BLaER1 (cell line): Measurements from ENCODE around the gene CDK4.
"Not testable (repeated sequence)": the region's sequence is repeated elsewhere in the genome, so short reads cannot be mapped to it uniquely, and the experiment has no call there.

Experiments
- H3K27ac ChIP-seq: shearing (Covaris generic); formaldehyde crosslinking; 2 replicates; pipeline ENCODE4 v1.8.1; 2022
- H3K27me3 ChIP-seq: shearing (Covaris generic); formaldehyde crosslinking; 2 replicates; pipeline ENCODE4 v1.8.1; 2022
- H3K36me3 ChIP-seq: shearing (Covaris generic); formaldehyde crosslinking; 2 replicates; pipeline ENCODE4 v1.8.1; 2022
- H3K4me1 ChIP-seq: shearing (Covaris generic); formaldehyde crosslinking; 2 replicates; pipeline ENCODE4 v1.8.1; 2022
- H3K4me2 ChIP-seq: shearing (Covaris generic); formaldehyde crosslinking; 2 replicates; pipeline ENCODE4 v1.8.1; 2022
- H3K4me3 ChIP-seq: shearing (Covaris generic); formaldehyde crosslinking; 2 replicates; pipeline ENCODE4 v1.8.1; 2022
- H3K9ac ChIP-seq: shearing (Covaris generic); formaldehyde crosslinking; 2 replicates; pipeline ENCODE4 v1.8.1; 2022
- H3K9me3 ChIP-seq: shearing (Covaris generic); formaldehyde crosslinking; 2 replicates; pipeline ENCODE4 v1.8.1; 2022
- H4K20me1 ChIP-seq: shearing (Covaris generic); formaldehyde crosslinking; 2 replicates; pipeline ENCODE4 v1.8.1; 2022
- Cebpa-rat ChIP-seq: shearing (Covaris generic); IDR thresholded peaks from 2 replicates; pipeline ENCODE4 v1.8.1; 2022

Gene CDK4

DNA sequence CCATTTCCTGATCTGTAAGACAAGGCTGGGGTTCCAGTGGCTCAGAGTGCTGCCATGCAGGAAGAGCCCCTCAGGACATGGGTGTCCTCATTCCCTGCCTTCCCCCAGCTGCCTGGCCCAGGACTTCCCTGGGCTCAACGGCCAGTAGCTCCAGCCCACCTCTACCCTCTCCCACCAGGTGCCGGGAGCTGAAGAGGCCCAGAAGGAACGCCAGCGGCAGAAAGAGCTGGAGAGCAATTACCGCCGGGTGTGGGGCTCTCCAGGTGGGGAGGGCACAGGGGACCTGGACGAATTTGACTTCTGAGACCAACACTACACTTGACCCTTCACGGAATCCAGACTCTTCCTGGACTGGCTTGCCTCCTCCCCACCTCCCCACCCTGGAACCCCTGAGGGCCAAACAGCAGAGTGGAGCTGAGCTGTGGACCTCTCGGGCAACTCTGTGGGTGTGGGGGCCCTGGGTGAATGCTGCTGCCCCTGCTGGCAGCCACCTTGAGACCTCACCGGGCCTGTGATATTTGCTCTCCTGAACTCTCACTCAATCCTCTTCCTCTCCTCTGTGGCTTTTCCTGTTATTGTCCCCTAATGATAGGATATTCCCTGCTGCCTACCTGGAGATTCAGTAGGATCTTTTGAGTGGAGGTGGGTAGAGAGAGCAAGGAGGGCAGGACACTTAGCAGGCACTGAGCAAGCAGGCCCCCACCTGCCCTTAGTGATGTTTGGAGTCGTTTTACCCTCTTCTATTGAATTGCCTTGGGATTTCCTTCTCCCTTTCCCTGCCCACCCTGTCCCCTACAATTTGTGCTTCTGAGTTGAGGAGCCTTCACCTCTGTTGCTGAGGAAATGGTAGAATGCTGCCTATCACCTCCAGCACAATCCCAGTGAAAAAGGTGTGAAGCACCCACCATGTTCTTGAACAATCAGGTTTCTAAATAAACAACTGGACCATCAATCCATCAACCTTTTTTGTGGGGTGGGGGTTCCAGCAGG lies 31.2 kb downstream of the CDK4 start:
- Histone ChIP-seq H3K9ac (no peak overlapping the region), H3K27me3 (no peaks in the 10 kb centered on the region), H3K36me3 (peaks cover 77% of the 10 kb centered on the region), H3K4me3 (no peak overlapping the region), H3K27ac (no peak overlapping the region), H4K20me1 (peaks cover 7% of the 10 kb centered on the region; the same call in 1 of the 2 replicates), H3K4me1 (0 out of 2 replicates have a peak, but pooled peaks cover 6% of the 10 kb centered on the region), H3K4me2 (no peak overlapping the region), H3K9me3 (peaks cover under 1% of the 10 kb centered on the region; the same call in 1 of the 2 replicates)
- TF ChIP-seq Cebpa-rat = no peak

DNA sequence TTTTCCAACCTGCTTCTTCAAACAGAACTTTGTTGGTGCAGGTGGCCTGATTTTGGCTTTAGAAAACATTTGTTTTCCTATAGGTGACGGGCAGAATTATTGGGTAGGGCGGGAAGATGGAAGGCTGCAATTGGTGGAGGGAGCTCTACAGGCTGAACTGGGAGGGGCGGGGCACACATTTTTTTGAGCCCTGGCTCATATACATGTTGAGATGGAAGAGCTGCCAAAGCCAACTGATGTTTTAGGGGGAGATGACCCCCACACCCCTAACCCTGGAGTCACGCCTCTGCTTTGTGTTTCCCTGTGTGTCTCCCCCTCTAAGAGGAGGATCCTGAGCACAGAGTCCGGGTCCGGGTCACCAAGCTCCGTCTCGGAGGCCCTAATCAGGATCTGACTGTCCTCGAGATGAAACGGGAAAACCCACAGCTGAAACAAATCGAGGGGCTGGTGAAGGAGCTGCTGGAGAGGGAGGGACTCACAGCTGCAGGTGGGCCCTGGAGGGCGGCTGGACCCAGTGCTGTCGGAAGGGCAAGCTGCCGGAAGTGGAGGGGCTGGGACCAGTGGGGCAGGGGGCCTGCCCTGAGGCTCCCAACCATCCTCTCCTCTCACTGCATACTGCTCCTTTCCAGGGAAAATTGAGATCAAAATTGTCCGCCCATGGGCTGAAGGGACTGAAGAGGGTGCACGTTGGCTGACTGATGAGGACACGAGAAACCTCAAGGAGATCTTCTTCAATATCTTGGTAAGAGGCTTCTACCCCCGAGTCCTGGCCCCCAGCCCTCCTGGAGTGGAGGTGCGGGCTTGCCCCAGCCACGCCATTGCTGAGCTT lies 32.1 kb downstream of the CDK4 start:
- Histone ChIP-seq H3K36me3 (peaks cover 82% of the 10 kb centered on the region), H3K4me1 (0 out of 2 replicates have a peak, but pooled peaks cover 2% of the 10 kb centered on the region), H3K9ac (no peak overlapping the region), H4K20me1 (peaks cover 7% of the 10 kb centered on the region; the same call in 1 of the 2 replicates), H3K27ac (no peak overlapping the region), H3K9me3 (no peaks in the 10 kb centered on the region), H3K27me3 (no peaks in the 10 kb centered on the region), H3K4me3 (no peak overlapping the region), H3K4me2 (no peak overlapping the region)
- no peak for TF ChIP-seq Cebpa-rat

DNA sequence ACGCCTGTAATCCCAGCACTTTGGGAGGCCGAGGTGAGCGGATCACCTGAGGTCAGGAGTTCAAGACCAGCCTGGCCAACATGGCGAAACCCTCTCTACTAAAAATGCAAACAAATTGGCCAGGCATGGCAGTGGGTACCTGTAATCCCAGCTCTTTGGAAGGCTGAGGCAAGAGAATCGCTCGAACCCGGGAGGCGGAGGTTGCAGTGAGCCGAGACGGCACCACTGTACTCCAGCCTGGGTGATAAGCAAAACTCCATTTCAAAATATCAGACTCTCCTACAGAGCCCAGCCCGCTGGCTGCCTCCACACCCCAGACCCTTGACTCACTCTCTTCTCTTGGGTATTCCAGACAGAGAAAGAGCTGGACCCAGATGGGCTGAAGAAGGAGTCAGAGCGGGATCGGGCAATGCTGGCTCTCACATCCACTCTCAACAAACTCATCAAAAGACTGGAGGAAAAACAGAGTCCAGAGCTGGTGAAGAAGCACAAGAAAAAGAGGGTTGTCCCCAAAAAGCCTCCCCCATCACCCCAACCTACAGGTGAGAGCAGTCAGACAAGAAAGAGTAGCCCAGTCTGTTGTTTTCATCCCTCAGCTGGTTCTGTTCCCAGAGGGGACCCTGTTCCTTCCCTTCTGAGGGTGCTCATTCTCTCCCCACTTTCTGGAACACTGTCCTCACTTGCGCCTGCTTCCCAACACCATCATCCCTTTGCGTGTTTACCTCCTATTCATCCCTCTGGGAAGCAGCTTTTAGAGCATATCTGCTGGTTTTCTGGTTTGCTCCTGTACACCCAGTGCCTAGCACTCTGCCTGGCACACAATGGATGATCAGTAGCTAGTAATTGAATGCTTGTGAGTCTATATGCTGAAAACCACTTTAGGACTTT lies 33.2 kb downstream of the CDK4 start:
- Histone ChIP-seq H3K9me3 (no peaks in the 10 kb centered on the region), H3K27ac (no peak overlapping the region), H3K36me3 (peaks cover 91% of the 10 kb centered on the region), H4K20me1 (peaks cover 7% of the 10 kb centered on the region; the same call in 1 of the 2 replicates), H3K9ac (no peak overlapping the region), H3K4me2 (no peak overlapping the region), H3K4me3 (no peak overlapping the region), H3K27me3 (no peaks in the 10 kb centered on the region), H3K4me1 (no peaks in the 10 kb centered on the region)
- no peak for TF ChIP-seq Cebpa-rat

DNA sequence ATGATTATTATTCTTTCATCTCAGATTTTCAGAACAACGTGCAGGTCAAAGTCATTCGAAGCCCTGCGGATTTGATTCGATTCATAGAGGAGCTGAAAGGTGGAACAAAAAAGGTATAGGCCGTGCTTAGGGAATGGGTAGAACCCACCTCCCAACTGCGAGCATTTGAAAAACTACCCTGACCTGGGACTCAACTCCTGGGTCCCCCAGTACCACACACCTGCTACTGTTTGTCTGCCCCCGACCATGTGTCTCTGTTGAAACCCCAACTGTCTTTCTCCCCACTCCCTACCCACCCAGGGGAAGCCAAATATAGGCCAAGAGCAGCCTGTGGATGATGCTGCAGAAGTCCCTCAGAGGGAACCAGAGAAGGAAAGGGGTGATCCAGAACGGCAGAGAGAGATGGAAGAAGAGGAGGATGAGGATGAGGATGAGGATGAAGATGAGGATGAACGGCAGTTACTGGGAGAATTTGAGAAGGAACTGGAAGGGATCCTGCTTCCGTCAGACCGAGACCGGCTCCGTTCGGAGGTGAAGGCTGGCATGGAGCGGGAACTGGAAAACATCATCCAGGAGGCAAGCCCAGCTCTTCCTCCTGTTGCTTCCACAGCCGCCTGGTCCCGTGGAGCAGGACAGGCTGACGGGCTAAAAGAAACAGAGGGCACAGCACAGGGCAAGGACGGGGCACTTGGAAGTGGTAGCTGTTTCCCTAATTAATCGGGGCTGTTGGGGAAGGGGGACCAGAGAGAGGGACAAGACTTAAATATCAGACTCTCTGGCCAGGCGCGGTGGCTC lies 34.1 kb downstream of the CDK4 start:
- no peak for TF ChIP-seq Cebpa-rat
- peaks cover 91% of the 10 kb centered on the region for H3K36me3 ChIP-seq

DNA sequence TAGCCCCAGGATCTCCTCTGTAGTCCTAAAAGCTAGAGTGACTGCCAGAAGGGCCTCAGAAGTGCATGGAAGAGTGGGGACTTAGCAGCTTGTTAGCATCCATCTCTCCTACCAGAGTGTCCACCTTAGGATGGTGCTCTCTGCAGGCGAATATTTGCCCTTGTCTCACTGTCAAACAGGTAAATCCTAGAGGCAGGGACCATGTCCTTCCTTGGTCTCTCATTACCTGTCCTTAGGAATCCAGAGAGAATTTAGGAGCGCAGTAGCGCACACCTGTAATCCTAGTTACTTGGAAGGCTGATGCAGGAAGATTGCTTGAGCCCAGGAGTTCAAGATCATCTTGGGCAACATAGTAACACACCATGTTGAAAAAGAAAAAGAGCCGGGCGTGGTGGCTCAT lies 35.0 kb downstream of the CDK4 start:
- peaks cover 93% of the 10 kb centered on the region for H3K36me3 ChIP-seq
- H3K9me3 ChIP-seq = no peaks in the 10 kb centered on the region
- H3K4me3 ChIP-seq = no peak overlapping the region

More for the DNA sequence above, 34.1 kb downstream of the CDK4 start:
- no peak overlapping the region for H3K4me3 ChIP-seq
- no peak overlapping the region for H3K9ac ChIP-seq
- no peaks in the 10 kb centered on the region for H3K4me1 ChIP-seq
- H3K4me2 ChIP-seq = no peak overlapping the region
- H3K27ac ChIP-seq = no peak overlapping the region
- no peaks in the 10 kb centered on the region for H3K27me3 ChIP-seq
- H4K20me1 ChIP-seq = peaks cover 7% of the 10 kb centered on the region; the same call in 1 of the 2 replicates
- no peaks in the 10 kb centered on the region for H3K9me3 ChIP-seq

DNA sequence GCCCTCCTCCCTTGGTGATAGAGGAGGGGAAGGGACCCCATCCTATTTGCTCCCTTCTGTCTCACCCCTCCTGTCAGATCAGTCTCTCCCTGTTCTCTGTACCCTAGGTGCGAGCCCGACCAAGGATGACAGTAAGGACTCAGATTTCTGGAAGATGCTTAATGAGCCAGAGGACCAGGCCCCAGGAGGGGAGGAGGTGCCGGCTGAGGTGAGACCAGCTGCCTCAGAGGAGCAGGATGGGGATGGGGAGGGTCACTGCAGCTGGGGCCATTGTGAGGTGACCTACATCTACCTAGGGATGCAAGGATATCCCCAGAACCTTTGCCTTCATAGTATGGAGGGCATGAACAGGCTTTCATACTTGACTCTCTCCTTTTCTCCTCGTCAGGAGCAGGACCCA lies 35.8 kb downstream of the CDK4 start:
- no peak for TF ChIP-seq Cebpa-rat
- Histone ChIP-seq H3K27me3 (no peaks in the 10 kb centered on the region), H3K27ac (no peak overlapping the region), H3K9ac (no peak overlapping the region), H3K9me3 (no peaks in the 10 kb centered on the region), H3K36me3 (peaks cover 93% of the 10 kb centered on the region), H3K4me2 (no peak overlapping the region), H4K20me1 (no peaks in the 10 kb centered on the region), H3K4me1 (no peaks in the 10 kb centered on the region), H3K4me3 (no peak overlapping the region)

More for the DNA sequence above, 35.0 kb downstream of the CDK4 start:
- Histone ChIP-seq H3K4me1 (no peaks in the 10 kb centered on the region), H4K20me1 (peaks cover 4% of the 10 kb centered on the region; the same call in 1 of the 2 replicates), H3K27me3 (no peaks in the 10 kb centered on the region), H3K9ac (no peak overlapping the region), H3K27ac (no peak overlapping the region), H3K4me2 (no peak overlapping the region)
- no peak for TF ChIP-seq Cebpa-rat

DNA sequence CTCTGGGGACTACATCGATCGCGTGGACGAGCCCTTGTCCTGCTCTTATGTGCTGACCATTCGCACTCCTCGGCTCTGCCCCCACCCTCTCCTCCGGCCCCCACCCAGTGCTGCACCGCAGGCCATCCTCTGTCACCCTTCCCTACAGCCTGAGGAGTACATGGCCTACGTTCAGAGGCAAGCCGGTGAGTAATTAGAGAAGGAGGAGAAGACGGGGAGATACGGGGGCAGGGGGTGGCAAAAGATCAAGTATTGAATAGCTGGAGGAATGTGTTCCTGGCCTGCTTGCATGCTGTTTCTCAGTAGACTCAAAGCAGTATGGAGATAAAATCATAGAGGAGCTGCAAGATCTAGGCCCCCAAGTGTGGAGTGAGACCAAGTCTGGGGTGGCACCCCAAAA lies 36.3 kb downstream of the CDK4 start:
- TF ChIP-seq Cebpa-rat = no peak
- Histone ChIP-seq H3K9me3 (no peaks in the 10 kb centered on the region), H3K27me3 (no peaks in the 10 kb centered on the region), H3K27ac (no peak overlapping the region), H3K4me2 (no peak overlapping the region), H3K9ac (no peak overlapping the region), H3K36me3 (peaks cover 93% of the 10 kb centered on the region), H3K4me3 (no peak overlapping the region), H3K4me1 (no peaks in the 10 kb centered on the region), H4K20me1 (no peaks in the 10 kb centered on the region)

DNA sequence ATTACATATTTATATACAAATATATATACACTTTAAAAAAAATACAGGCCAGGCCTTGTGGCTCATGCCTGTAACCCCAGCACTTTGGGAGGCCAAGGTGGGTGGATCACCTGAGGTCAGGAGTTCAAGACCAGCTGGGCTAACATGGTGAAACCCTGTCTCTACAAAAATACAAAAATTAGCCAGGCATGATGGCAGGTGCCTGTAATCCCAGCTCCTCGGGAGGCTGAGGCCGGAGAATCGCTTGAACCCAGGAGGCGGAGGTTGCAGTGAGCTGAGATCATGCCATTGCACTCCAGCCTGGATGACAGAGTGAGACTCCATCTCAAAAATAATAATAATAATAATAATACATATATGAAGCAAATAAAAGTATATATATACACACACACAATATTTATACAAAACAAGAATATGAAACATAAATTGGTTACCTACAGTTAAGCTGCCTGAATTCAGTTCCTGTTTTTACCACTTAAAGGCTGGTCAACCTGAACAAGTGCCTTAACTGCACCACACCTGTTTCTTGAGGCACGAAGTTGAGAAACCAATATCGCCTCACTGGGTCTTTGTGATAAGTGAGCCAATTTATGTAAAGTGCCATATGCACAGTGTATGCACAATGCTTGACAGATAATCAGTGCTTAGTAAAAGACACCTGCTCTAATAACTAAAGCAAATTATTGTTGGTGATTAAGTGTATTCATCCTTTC lies 36.9 kb downstream of the CDK4 start:
- not testable (repeated sequence) for H3K4me3 ChIP-seq, H3K4me1 ChIP-seq, H3K27me3 ChIP-seq, H3K4me2 ChIP-seq, H4K20me1 ChIP-seq, H3K9ac ChIP-seq, H3K27ac ChIP-seq, H3K9me3 ChIP-seq
- peaks cover 90% of the 10 kb centered on the region for H3K36me3 ChIP-seq
